ENCODE measurements around the gene XXYLT1. TPM values are rescaled to one million over a fixed set of nuclear protein-coding genes. Genes with fewer than 3 reads are reported as not detected.

The XXYLT1 gene
- total RNA-seq, 1 experiment from 2014 or later = 29.4 TPM

DNA sequence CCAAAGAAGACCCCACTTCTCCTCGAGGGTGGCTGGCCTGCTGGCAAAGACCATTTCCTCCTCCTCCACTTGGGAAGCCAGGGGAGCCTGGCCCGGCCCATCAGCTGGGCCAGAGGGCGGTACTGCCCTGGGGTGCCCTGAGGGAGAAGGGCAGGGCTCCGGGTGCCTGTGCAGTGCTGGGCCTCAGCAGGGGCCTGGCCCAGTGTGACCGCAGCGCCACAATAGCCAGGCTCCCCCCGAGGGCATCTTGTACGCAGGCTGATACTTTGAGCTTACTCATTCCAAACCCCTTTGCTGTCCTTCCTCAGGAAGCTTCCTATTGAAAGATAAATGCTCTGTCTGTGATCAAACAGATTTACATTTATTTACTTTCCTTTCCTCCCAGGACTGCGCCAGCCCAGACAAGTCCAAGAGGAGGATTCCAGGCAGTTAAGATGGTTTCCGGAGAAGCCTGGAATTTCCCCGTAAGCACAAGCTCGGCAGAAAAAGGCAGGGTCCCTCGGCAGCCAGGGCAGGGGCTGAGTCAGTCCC, 240.1 kb downstream of the XXYLT1 start:
- in situ Hi-C loops (cut with HindIII; ENCODE audit: low pct_unique_long_range_greater_than_20kb, low sequenced_read_pairs) = no loop called here
- DNase-seq (ENCODE audit: low read depth) = no peak

DNA sequence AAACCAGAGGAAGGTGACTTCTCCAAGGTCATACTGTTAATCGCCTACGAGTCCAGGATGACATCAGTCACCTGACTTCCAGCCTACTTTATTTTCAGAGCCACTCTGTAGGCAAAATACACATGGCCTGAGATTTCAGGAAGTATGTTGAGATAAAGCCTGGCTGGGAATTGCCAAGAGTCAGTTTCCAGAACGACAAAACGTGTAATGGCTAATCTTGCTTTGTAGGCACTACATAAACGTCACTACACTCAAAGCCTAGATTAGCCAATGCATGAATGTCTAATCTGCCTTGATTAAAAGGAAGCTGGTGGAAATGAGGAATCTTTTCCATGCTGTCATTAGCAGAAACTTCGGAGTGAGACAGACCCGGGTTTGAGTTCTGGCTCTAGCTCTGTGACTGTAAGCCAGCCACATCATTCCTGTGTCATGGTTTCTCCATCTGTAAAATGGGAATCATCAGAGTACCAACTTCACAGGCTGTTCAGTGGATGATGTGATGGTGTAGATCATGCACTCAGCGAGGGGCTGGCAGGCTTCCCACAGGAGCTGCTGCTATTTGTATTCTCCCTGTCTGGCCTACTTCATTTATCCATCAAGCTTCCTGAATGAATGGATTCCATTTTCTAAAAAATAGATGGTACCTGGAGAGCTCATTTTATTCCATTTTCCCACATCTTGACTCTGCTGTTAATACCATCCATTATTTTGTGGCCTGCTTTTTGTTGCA, 241.9 kb downstream of the XXYLT1 start:
- in situ Hi-C loops (cut with HindIII; ENCODE audit: low pct_unique_long_range_greater_than_20kb, low sequenced_read_pairs) = no loop called here

DNA sequence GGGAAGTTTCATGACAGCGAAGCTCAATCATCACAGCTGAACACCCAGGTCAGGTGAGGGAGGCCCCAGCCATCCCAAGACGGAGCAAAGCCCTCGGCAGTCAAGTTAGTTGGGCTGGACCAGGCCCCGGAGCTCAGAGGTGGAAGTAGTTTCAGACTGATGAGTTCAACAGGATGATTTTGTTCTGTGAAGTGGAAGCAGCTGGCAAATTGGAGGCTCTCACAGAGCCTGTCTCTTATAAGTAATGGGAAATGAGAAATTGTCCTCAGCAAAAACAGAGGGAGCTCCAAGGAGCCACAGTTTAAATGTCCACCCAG, 245.1 kb downstream of the XXYLT1 start:
- no peak for DNase-seq (ENCODE audit: low read depth)
- in situ Hi-C loops (cut with HindIII; ENCODE audit: low pct_unique_long_range_greater_than_20kb, low sequenced_read_pairs) = no loop called here

More for the DNA sequence above, 241.9 kb downstream of the XXYLT1 start:
- DNase-seq (ENCODE audit: low read depth) = no peak

DNA sequence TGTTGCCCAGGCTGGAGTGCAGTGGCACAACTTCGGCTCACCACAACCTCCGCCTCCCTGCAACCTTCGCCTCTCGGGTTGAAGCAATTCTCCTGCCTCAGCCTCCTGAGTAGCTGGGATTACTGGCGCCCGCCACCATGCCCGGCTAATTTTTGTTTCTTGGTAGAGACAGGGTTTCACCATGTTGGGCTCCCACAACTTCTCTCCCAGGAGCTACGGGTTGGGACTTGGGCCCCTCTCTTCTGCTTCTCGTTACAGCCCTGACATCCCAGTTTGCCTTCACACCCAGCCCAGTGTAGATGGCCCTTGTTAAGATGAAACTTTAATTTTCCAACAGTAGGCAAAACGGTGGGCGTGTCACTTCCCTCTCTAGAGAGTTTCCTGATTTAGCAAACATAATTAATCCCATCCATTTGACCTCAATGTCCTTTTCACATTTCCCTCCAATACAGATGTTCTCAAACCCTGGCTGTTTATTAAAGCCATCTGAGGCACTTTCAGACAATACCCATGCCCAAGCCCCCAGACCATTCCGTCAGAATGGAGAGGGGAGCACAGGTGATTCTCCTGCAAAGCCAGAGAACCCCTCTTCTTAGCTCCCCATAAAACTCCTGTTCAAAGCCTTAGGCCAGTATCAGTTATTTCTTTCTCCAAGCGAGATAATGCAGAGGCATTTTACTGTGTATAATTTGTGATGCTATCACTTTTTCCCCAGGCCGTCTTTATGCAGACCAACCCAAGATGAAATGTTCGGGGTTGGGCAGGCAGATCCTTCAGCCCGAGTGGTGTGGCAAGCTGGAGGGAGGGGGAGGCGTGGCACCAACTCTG, 245.7 kb downstream of the XXYLT1 start:
- DNase-seq (ENCODE audit: low read depth) = no peak
- in situ Hi-C loops (cut with HindIII; ENCODE audit: low pct_unique_long_range_greater_than_20kb, low sequenced_read_pairs) = no loop called here

DNA sequence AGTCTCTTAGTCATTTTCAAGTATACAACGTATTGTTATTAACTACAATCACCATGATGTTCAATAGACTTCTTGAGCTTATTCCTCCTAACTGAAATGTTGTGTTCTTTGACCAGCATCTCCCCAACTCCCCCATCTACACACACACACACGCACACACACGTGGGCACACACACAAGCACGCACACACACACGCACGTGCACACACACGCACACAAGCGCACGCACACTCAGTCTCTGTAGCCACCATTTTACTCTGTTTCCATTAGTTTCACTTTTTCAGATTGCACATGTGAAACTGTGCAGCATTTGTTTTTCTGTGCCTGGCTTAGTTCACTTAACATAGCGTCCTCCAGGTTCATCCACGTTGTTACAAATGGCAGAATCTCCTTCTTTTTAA, 247.0 kb downstream of the XXYLT1 start:
- DNase-seq (ENCODE audit: low read depth) = no peak
- in situ Hi-C loops (cut with HindIII; ENCODE audit: low pct_unique_long_range_greater_than_20kb, low sequenced_read_pairs) = no loop called here

DNA sequence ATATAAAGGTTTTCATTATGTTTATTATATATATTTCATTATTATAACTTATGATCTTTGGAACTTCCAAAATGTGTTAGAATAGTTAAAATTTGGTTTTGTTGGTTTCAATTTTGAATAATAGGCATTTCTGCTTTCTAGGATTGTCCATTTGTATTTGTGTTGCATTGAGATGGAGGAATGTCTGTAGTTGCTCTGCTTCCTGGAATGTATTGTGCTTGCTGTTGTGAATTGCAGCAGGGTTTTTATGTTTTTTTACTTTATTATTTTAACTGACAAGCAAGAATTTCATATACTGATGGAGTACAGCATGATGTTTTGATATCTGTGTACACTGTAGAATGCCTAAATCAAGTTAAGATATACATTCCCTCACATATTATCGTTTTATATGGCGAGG, 247.4 kb downstream of the XXYLT1 start:
- in situ Hi-C loops (cut with HindIII; ENCODE audit: low pct_unique_long_range_greater_than_20kb, low sequenced_read_pairs) = no loop called here
- DNase-seq (ENCODE audit: low read depth) = no peak

DNA sequence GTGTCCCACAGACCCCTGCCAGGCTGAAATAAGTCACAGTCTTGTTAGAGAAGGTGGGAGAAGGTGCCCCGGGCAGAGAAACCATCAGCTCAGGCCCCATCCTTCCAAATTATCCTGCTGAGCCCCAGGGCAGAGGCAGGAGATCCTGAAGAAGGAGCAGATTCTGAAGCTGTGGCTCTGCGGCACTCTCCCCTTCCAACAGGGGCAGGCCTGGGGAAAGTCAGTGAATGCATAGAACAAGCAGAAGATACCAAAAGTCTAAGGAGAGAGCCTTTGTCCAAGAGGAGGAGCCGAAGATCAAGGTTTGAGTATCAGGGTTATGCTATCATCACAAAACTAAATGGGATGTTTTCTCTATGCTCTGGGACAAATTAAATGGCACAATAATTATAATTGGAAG, 249.3 kb downstream of the XXYLT1 start:
- in situ Hi-C loops (cut with HindIII; ENCODE audit: low pct_unique_long_range_greater_than_20kb, low sequenced_read_pairs) = no loop called here
- DNase-seq (ENCODE audit: low read depth) = no peak

DNA sequence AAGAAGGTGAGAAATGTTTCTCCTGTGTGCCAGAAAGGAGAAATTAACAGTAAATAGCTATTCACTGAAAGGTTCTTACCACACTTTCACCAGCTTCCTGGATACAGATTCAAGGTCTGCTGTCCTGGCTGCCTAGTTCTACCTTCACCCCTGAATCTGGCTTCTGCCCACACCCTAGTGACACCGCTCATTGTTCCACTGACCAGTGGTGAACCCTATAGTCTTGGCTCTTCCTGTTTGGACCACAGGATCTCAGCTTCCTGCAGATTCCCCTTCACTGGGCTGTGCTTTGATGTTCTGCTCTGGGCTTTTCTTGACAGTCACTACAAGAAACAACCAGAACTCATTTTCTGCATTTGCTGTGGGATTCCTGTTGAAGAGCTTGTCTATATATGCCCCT, 250.0 kb downstream of the XXYLT1 start:
- no peak for DNase-seq (ENCODE audit: low read depth)
- in situ Hi-C loops (cut with HindIII; ENCODE audit: low pct_unique_long_range_greater_than_20kb, low sequenced_read_pairs) = no loop called here

DNA sequence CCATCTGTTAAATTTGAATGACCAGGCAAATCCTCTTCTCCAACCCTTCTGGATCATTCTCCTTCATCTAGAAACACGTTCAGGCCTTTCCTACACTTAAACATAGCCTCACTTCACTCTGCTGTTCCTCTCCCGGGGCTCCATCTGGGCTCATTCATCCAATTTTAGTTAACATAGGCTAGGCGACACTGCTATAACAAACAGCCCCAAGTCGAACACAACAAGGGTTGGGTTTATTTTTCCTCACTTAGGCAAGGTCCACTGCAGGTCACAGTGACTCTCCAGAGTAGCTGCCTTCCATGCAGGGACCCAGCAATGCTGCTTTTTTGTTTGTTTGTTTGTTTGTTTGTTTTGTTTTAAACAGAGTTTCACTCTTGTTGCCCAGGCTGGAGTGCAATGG, 250.8 kb downstream of the XXYLT1 start:
- no peak for DNase-seq (ENCODE audit: low read depth)
- in situ Hi-C loops (cut with HindIII; ENCODE audit: low pct_unique_long_range_greater_than_20kb, low sequenced_read_pairs) = no loop called here

DNA sequence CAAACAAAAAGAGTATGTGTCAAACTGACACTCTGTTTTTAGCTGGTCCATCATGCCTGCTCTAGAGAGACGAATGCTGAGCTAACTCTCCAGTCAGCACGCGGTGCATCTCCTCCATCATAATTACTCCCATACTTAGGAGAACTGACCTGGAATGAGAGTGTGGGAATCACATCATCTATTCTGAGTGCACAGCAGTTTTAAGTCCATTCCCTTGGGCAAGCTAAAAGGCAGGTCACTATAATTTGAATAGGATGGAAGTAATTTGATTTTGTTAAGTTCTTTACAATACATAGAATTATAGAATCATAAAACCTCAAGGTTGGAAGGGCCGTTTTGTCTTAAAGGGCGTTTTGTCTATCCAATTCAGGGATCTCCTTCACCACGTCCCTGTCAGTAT, 251.6 kb downstream of the XXYLT1 start:
- no peak for DNase-seq (ENCODE audit: low read depth)
- in situ Hi-C loops (cut with HindIII; ENCODE audit: low pct_unique_long_range_greater_than_20kb, low sequenced_read_pairs) = no loop called here

Other genes with a start within 250 kb of the XXYLT1 start
- gene ACAP2, start 171.9 kb upstream of the XXYLT1 start, total RNA-seq (2014; rRNA removed; shearing (Covaris generic); ENCODE audit: low replicate concordance) = 18.7 and 19.8 TPM in 2 replicates